OCI-LY1 (cell line): ENCODE results near the gene TNRC6C.

Source experiments
- EZH2 ChIP-seq: fragments of 200-600 bp; sonication (generic), shearing (Covaris generic); IDR thresholded peaks from 2 replicates; pipeline ENCODE4 v1.8.0; 2017; ENCODE audit warnings: borderline replicate concordance, mixed run types, mild to moderate bottlenecking, antibody characterized with exemption, low read length, moderate library complexity, mixed read lengths
- TF ChIP-seq, protein P1 (sequence below): fragments of 200-600 bp; sonication (generic), shearing (Covaris generic); IDR thresholded peaks from 2 replicates; pipeline ENCODE4 v1.5.1; 2017; ENCODE audit warnings: mild to moderate bottlenecking, antibody characterized with exemption, low read length, moderate library complexity, mixed read lengths

DNA sequence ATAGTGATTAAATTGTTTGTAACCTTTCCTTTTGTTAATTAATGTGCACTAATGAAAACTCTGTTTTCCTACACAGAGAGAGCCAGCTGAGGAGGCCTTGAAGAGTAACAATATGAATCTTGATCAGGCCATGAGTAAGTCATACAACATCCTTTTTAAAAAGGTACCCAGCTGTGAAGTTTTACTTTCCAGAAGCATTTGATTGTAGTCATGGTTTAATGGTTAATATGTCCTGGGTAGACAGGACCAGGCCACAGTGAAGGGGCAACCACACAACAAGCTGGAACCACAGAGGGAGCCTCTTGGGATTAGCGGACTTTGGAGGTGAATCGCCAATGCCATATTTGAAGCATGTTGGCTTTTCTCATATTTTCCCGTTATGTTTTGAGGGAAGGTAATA, 114.5 kb downstream of the TNRC6C start:
- TF ChIP-seq, protein P1, sequence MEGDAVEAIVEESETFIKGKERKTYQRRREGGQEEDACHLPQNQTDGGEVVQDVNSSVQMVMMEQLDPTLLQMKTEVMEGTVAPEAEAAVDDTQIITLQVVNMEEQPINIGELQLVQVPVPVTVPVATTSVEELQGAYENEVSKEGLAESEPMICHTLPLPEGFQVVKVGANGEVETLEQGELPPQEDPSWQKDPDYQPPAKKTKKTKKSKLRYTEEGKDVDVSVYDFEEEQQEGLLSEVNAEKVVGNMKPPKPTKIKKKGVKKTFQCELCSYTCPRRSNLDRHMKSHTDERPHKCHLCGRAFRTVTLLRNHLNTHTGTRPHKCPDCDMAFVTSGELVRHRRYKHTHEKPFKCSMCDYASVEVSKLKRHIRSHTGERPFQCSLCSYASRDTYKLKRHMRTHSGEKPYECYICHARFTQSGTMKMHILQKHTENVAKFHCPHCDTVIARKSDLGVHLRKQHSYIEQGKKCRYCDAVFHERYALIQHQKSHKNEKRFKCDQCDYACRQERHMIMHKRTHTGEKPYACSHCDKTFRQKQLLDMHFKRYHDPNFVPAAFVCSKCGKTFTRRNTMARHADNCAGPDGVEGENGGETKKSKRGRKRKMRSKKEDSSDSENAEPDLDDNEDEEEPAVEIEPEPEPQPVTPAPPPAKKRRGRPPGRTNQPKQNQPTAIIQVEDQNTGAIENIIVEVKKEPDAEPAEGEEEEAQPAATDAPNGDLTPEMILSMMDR: no peak
- no peak for TF ChIP-seq EZH2
